Spleen (tissue), 11 donors: Measurements from ENCODE around the gene TNFAIP8. TPM values are rescaled to one million over a fixed set of nuclear protein-coding genes. Genes with fewer than 3 reads are reported as not detected.

Source experiments
- DNase-seq: peaks from one replicate; pipeline ENCODE4 v3.0.0-alpha.2; 2020
- H3K27ac ChIP-seq, 8 donors: fragments of 200-600 bp; sonication (generic) in 7 of 8; 1 replicate in 4 of 8; 2 replicates in 4 of 8; pipeline versions ENCODE4 v1.5.0 to v1.8.0; 2016 to 2021; ENCODE audit warnings: inconsistent platforms in 4 of 8, mild to moderate bottlenecking in 4 of 8, moderate library complexity in 1 of 8
- H3K27me3 ChIP-seq, 7 donors: fragments of 200-600 bp; sonication (generic) in 6 of 7; replicated peaks in 1 of 7; 1 replicate in 4 of 7; 2 replicates in 3 of 7; pipeline versions ENCODE4 v1.5.0 to v1.8.0; 2016 to 2021; ENCODE audit warnings: inconsistent platforms in 3 of 7, mild to moderate bottlenecking in 1 of 7
- H3K36me3 ChIP-seq, 6 donors: fragments of 200-600 bp; sonication (generic) in 5 of 6; 1 replicate in 4 of 6; 2 replicates in 2 of 6; pipeline versions ENCODE4 v1.5.0 to v1.8.0; 2016 to 2021; ENCODE audit warnings: inconsistent platforms in 2 of 6
- H3K4me1 ChIP-seq, 6 donors: fragments of 200-600 bp; sonication (generic) in 5 of 6; 1 replicate in 3 of 6; 2 replicates in 3 of 6; pipeline versions ENCODE4 v1.5.0 to v1.8.0; 2016 to 2021; ENCODE audit warnings: inconsistent platforms in 3 of 6
- H3K4me3 ChIP-seq, 8 donors: fragments of 200-600 bp; sonication (generic) in 7 of 8; 1 replicate in 4 of 8; 2 replicates in 4 of 8; pipeline versions ENCODE4 v1.5.0 to v1.8.0; 2016 to 2021; ENCODE audit warnings: inconsistent platforms in 4 of 8, mild to moderate bottlenecking in 4 of 8, moderate library complexity in 2 of 8
- H3K9me3 ChIP-seq, 8 donors: fragments of 200-600 bp; sonication (generic) in 7 of 8; 1 replicate in 4 of 8; 2 replicates in 4 of 8; pipeline versions ENCODE4 v1.5.0 to v1.8.0; 2016 to 2021; ENCODE audit warnings: inconsistent platforms in 4 of 8
- POLR2A ChIP-seq, 3 donors: fragments of 450-650 bp; IDR thresholded peaks; one replicate each; pipeline ENCODE4 v1.5.1; 2017; ENCODE audit warnings: antibody characterized with exemption in 3 of 3, mild to moderate bottlenecking in 1 of 3
- POLR2AphosphoS5 ChIP-seq, 3 donors: sonication (generic); formaldehyde crosslinking; IDR thresholded peaks; one replicate each; pipeline ENCODE4 v1.5.1; 2017; ENCODE audit warnings: antibody characterized with exemption in 3 of 3
- WGBS, 5 donors: extraction: QIAGEN DNeasy Blood & Tissue Kit in 3 of 5; methylation state at CpG; one replicate each; pipeline versions ENCODE4 v1.1.5 to v1.1.7; 2013 to 2018; 5-methylcytosine and 5-hydroxymethylcytosine counted together
- intact Hi-C: fragments of 100-400 bp; cut with DNase I; formaldehyde crosslinking; loops from one replicate; pipeline ENCODE4 v1.15.0; 2023; ENCODE audit warnings: low total_unique reads
- polyA plus RNA-seq, 3 donors: library from polyadenylated mRNA; stranded (reverse); fragments of 200-250 nt; gene quantifications; one replicate each; pipeline ENCODE4 v1.2.1, GENCODE V29; 2013
- total RNA-seq, 7 donors: library from RNA; depleted of rRNA in 3 of 7; stranded (reverse); fragments of >200 nt in 3 of 7; fragmentation: NEBNext Ultra II Directional in 4 of 7; extraction: Animal tissue kit (Norgen Biotek cat#: 25700) in 4 of 7; gene quantifications; one replicate each; pipeline versions ENCODE4 v1.1.0 to v1.2.1, GENCODE V29; 2016 to 2021
- TF ChIP-seq, protein P1 (sequence below), 11 experiments: fragments of 200-600 bp in 7 of 11; fragments of 450-650 bp in 4 of 11; sonication (generic) in 4 of 11; IDR thresholded peaks in 8 of 11; conservative IDR thresholded peaks in 3 of 11; 1 replicate in 7 of 11; 2 replicates in 4 of 11; pipeline versions ENCODE4 v1.4.0 to v1.8.0; 2016 to 2021; ENCODE audit warnings: antibody characterized with exemption in 11 of 11, inconsistent platforms in 4 of 11, mild to moderate bottlenecking in 1 of 11
- donor health status: healthy with polysubstance abuse.
- donor health status: DM: no; HTN: no; CAD: no; lungs with moderate emphysema.
- donor health status: DM: no; HTN: no; CAD: no.
- donor health status: Bipolar disorder and iron deficiency.
- donor health status: healthy.
- donor health status: DM: no; HTN: no; CAD: no.
- donor health status: DM: yes; HTN: yes; CAD: no.

TNFAIP8 gene
- total and polyA plus RNA-seq, 10 donors: 71.1 to 123 (median 101) TPM

DNA sequence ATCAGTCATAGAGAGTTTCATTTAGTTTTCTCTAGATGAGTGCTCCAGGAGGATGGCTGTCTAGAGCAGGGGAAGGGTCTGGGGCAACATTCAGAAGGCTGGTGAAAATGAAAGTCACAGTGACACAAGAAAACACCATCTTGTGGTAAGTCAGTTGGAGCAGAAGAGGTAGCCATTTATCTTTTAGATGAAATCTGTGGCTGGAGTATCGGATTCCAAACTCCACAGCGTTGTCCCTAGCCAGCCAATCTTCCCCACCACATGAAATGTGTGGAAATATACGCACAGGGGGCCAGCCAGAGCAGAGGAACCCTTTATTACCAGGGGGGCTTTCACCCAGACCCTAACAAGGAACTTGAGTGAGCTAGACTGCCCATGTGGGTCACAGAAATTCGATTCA is 15.9 kb upstream of the TNFAIP8 start:
- H3K4me3 ChIP-seq: peak overlapping the region in 2 of 8 donors; percentile 10 to 60

DNA sequence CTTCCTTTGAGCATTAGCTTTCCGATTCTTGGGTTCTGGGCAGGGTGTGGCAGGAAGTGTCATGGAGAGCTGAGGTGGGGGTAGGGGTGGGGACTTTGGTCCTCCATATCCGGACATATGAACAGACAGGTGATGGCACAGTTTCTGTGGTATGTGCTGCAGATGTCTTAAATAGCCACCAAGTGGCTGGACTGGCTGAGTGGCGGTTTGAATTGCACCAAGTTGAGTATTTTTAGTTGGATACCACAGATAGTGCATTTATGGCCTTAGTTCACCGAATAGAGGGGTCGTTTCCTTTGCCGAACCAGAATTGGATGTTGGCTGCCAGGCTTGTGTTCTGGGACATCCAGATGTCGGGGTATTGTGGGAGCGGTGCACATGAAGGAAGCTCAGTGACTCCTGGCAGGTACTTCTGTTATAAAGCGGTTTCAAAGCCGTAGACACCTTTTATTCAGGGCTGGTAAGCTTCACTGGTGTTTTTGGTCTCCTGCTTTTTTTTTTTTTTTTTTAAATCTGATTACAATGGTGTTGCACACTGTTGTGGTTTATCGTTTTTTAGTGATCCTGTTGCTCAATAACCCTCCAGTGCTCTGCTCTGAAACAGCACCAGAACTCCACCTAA is 15.1 kb upstream of the TNFAIP8 start:
- Histone ChIP-seq H3K4me3 (peak overlapping the region in 5 of 8 donors; percentile 4 to 60 (median 14)), H3K9me3 (no peaks in the 10 kb centered on the region), H3K27ac (peak overlapping the region; percentile 43 to 91 (median 85)), H3K27me3 (no peaks in the 10 kb centered on the region), H3K36me3 (no peaks in the 10 kb centered on the region), H3K4me1 (peaks cover 57 to 100% (median 98%) of the 10 kb centered on the region in 6 donors)
- TF ChIP-seq POLR2A (IDR thresholded peaks at IDR 0.05) (no peak), POLR2AphosphoS5 (IDR thresholded peaks at IDR 0.05) (peak in 1 of 3 donors; percentile 38)
- TF ChIP-seq, protein P1, sequence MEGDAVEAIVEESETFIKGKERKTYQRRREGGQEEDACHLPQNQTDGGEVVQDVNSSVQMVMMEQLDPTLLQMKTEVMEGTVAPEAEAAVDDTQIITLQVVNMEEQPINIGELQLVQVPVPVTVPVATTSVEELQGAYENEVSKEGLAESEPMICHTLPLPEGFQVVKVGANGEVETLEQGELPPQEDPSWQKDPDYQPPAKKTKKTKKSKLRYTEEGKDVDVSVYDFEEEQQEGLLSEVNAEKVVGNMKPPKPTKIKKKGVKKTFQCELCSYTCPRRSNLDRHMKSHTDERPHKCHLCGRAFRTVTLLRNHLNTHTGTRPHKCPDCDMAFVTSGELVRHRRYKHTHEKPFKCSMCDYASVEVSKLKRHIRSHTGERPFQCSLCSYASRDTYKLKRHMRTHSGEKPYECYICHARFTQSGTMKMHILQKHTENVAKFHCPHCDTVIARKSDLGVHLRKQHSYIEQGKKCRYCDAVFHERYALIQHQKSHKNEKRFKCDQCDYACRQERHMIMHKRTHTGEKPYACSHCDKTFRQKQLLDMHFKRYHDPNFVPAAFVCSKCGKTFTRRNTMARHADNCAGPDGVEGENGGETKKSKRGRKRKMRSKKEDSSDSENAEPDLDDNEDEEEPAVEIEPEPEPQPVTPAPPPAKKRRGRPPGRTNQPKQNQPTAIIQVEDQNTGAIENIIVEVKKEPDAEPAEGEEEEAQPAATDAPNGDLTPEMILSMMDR (IDR thresholded peaks at IDR 0.05 in 8 of 11, conservative IDR thresholded peaks at IDR 0.05 in 3 of 11): no peak
- WGBS, 5 donors: 28 to 59% (median 37%) methylated on average over 10 to 11 of the region's 11 CpGs
- intact Hi-C loops: no loop called here
- peak; percentile 82 for DNase-seq

More for the DNA sequence above, 15.9 kb upstream of the TNFAIP8 start:
- Histone ChIP-seq H3K36me3 (no peaks in the 10 kb centered on the region), H3K4me1 (peaks cover 52 to 100% (median 98%) of the 10 kb centered on the region in 6 donors), H3K9me3 (no peaks in the 10 kb centered on the region), H3K27ac (peak overlapping the region; percentile 43 to 91 (median 85)), H3K27me3 (no peaks in the 10 kb centered on the region)
- no peak for DNase-seq
- 47 to 61% (median 54%) methylated on average over 4 of the region's 4 CpGs for WGBS, 5 donors
- intact Hi-C loops: no loop called here
- TF ChIP-seq POLR2AphosphoS5 (IDR thresholded peaks at IDR 0.05) (no peak), POLR2A (IDR thresholded peaks at IDR 0.05) (no peak)
- TF ChIP-seq, protein P1 (IDR thresholded peaks at IDR 0.05 in 8 of 11, conservative IDR thresholded peaks at IDR 0.05 in 3 of 11): no peak

DNA sequence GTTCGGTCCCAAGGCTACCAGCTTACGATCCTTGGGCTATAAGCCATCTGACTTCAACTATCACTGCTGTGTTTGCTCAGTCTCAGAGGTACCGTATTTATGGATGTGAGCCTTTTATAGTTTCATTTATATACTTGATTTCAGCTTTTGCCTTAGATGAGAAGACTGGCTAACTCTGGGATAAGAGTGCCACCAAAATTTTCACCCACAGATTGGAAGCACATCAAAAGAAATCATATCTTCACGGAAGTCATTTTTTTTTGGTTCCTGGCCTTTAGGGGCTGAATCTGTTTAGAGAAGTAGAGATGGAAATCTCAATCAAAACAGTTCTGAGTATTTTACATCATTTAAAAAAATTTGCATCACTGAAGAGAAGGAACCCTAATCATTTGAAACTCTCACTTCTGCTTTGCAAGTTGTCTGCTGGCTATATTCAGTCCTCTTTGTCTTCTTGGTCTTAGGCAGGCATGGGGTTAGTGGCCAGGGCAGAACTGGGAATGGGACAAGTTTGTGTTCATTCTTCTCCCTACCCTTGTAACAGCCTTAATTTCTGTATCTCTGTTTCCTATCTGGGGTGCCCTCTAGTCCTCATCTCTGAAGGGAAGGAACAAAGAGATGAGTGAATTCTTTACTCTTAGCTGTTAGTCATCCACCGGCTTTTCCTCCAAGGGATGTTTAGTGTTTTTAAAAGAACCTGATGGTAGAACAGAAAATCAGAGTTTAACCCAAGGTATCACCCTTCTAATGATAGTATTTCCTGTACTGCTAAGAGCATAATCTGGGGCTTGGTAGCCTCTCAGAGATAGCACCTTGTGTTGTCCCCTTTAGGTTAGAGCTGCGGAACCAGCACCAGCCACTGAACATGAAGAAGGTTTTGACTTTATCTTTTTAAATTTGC is 14.1 kb upstream of the TNFAIP8 start:
- Histone ChIP-seq H3K4me1 (peaks cover 63 to 100% (median 98%) of the 10 kb centered on the region in 6 donors), H3K4me3 (peak overlapping the region in 2 of 8 donors; percentile 10 to 60), H3K36me3 (no peaks in the 10 kb centered on the region), H3K27me3 (no peaks in the 10 kb centered on the region), H3K9me3 (no peaks in the 10 kb centered on the region), H3K27ac (peak overlapping the region; percentile 43 to 91 (median 85))
- 39 to 54% (median 40%) methylated on average over 6 of the region's 6 CpGs for WGBS, 5 donors
- intact Hi-C loops: no loop called here
- TF ChIP-seq POLR2A (IDR thresholded peaks at IDR 0.05) (peak in 1 of 3 donors; percentile 9), POLR2AphosphoS5 (IDR thresholded peaks at IDR 0.05) (peak in 1 of 3 donors; percentile 62)
- TF ChIP-seq, protein P1 (IDR thresholded peaks at IDR 0.05 in 8 of 11, conservative IDR thresholded peaks at IDR 0.05 in 3 of 11): no peak
- no peak for DNase-seq
